ENCODE results near the gene SEMA4F. TPM values are rescaled to one million over a fixed set of nuclear protein-coding genes. Genes with fewer than 3 reads are reported as not detected.

The SEMA4F gene
- total RNA-seq, 1 donor from 2014 or later, result 8.3 TPM

DNA sequence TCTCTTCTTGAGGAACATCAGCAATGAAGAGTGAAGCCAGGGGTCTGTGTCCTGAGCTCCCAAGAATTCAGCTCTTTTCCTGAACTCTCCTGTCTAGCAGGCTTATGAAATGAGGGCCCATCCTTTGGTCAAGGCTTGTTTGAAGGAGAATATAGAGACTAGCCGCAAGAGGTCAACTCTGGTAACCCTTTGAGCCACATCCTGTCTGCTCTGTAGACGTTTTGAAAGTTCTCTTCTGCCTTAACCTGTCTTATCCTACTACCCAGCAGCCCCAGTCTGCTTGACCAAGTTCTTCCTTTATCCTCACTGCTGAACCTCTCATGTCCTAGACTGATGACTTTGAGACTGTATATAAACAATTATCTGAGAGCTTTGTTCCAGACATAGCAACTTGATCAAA, 5.4 kb downstream of the SEMA4F start:
- intact Hi-C loops (cut with DNase I), result no loop called here
- no peak overlapping the region for H3K27ac ChIP-seq
- no peak overlapping the region for H3K4me3 ChIP-seq
- H3K9me3 ChIP-seq, result no peaks in the 10 kb centered on the region
- H3K27me3 ChIP-seq, result no peaks in the 10 kb centered on the region
- H3K4me1 ChIP-seq, result peaks cover 7% of the 10 kb centered on the region
- DNase-seq (ENCODE audit: extremely low spot score in 2 of 2), result no peak
- H3K36me3 ChIP-seq, result no peaks in the 10 kb centered on the region
- no peak for TF ChIP-seq POLR2A (IDR thresholded peaks at IDR 0.05)
- TF ChIP-seq, protein P1, sequence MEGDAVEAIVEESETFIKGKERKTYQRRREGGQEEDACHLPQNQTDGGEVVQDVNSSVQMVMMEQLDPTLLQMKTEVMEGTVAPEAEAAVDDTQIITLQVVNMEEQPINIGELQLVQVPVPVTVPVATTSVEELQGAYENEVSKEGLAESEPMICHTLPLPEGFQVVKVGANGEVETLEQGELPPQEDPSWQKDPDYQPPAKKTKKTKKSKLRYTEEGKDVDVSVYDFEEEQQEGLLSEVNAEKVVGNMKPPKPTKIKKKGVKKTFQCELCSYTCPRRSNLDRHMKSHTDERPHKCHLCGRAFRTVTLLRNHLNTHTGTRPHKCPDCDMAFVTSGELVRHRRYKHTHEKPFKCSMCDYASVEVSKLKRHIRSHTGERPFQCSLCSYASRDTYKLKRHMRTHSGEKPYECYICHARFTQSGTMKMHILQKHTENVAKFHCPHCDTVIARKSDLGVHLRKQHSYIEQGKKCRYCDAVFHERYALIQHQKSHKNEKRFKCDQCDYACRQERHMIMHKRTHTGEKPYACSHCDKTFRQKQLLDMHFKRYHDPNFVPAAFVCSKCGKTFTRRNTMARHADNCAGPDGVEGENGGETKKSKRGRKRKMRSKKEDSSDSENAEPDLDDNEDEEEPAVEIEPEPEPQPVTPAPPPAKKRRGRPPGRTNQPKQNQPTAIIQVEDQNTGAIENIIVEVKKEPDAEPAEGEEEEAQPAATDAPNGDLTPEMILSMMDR (IDR thresholded peaks at IDR 0.05), result no peak
- TF ChIP-seq POLR2AphosphoS5 (IDR thresholded peaks at IDR 0.05; ENCODE audit: insufficient read depth in 1 of 2, low read depth in 1 of 2), result no peak

DNA sequence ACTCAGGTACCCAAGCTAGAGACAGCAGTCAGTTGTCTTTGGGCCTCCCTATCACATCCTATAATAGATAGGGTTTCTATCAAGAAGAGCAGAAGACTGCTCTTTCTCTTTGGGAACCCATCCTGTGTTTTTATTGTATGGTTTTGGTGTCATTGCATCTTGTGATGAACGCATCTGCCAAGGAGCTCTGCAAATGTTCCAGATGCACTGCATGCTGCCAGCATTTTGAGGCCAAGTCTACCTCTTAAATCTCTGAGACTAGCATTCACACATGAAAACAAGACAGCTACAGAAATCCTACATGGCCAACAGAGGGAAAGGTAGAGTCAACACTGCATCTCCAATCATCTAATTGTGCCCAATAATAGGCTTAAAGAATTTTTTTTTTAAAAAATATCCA, 14.0 kb downstream of the SEMA4F start:
- Histone ChIP-seq H3K9me3 (no peaks in the 10 kb centered on the region), H3K27me3 (no peaks in the 10 kb centered on the region), H3K36me3 (no peaks in the 10 kb centered on the region), H3K27ac (no peak overlapping the region), H3K4me1 (no peaks in the 10 kb centered on the region), H3K4me3 (no peak overlapping the region)
- TF ChIP-seq POLR2AphosphoS5 (IDR thresholded peaks at IDR 0.05; ENCODE audit: insufficient read depth in 1 of 2, low read depth in 1 of 2), result no peak
- TF ChIP-seq POLR2A (IDR thresholded peaks at IDR 0.05), result no peak
- no peak for DNase-seq (ENCODE audit: extremely low spot score in 2 of 2)
- intact Hi-C loops (cut with DNase I), result no loop called here

DNA sequence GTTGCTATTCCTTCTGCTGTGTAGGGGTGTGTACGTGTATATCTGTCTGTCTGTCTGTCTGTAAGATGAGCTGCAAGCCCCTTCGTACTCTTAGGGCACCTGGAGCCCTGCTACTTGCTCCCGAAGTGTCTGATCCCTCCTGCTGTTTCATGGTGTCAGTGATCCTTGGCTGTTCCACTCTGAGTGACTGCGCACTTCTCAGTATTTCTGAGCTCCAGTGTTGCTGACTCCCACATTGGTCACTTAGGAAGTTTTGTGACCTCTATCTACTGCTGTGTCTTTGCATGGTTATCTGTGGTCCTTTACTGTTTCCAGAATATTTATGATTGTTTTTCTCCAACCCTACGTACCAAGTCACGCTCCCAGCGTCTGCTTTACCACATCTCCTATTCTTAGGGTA, 16.2 kb downstream of the SEMA4F start:
- no peak for DNase-seq (ENCODE audit: extremely low spot score in 2 of 2)
- H3K4me1 ChIP-seq, result no peaks in the 10 kb centered on the region
- TF ChIP-seq POLR2A (IDR thresholded peaks at IDR 0.05) (no peak), POLR2AphosphoS5 (IDR thresholded peaks at IDR 0.05; ENCODE audit: insufficient read depth in 1 of 2, low read depth in 1 of 2) (no peak)
- TF ChIP-seq, protein P1 (IDR thresholded peaks at IDR 0.05), result no peak
- H3K9me3 ChIP-seq, result no peaks in the 10 kb centered on the region
- no peak overlapping the region for H3K27ac ChIP-seq
- no peaks in the 10 kb centered on the region for H3K27me3 ChIP-seq
- H3K36me3 ChIP-seq, result peaks cover 0 to 1% of the 10 kb centered on the region in 2 donors
- no peak overlapping the region for H3K4me3 ChIP-seq
- intact Hi-C loops (cut with DNase I), result no loop called here

DNA sequence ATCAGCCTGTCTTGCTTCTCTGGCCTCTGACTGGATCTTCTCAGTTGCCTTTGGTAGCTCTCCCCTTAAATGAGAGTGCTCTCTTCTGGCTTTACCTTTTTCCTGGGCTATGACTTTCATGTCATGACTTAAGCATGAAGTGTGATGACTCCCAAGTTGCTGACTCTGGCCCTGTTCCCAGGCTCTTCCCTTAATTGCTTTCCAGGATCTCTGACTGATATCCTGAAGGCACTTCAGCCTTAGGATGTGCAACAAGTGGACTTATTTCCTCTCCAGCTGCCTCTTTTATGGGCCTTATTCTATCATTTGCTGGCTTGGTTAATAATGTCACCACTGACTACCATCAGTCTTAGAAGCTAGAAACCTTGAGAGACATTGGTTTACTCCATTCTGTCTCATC, 17.4 kb downstream of the SEMA4F start:
- Histone ChIP-seq H3K36me3 (peaks cover 0 to 14% of the 10 kb centered on the region in 2 donors), H3K4me1 (no peaks in the 10 kb centered on the region), H3K27ac (no peak overlapping the region), H3K4me3 (no peak overlapping the region), H3K27me3 (no peaks in the 10 kb centered on the region), H3K9me3 (no peaks in the 10 kb centered on the region)
- no peak for DNase-seq (ENCODE audit: extremely low spot score in 2 of 2)
- TF ChIP-seq POLR2AphosphoS5 (IDR thresholded peaks at IDR 0.05; ENCODE audit: insufficient read depth in 1 of 2, low read depth in 1 of 2), result no peak
- TF ChIP-seq, protein P1 (IDR thresholded peaks at IDR 0.05), result no peak
- TF ChIP-seq POLR2A (IDR thresholded peaks at IDR 0.05), result no peak
- intact Hi-C loops (cut with DNase I), result no loop called here

DNA sequence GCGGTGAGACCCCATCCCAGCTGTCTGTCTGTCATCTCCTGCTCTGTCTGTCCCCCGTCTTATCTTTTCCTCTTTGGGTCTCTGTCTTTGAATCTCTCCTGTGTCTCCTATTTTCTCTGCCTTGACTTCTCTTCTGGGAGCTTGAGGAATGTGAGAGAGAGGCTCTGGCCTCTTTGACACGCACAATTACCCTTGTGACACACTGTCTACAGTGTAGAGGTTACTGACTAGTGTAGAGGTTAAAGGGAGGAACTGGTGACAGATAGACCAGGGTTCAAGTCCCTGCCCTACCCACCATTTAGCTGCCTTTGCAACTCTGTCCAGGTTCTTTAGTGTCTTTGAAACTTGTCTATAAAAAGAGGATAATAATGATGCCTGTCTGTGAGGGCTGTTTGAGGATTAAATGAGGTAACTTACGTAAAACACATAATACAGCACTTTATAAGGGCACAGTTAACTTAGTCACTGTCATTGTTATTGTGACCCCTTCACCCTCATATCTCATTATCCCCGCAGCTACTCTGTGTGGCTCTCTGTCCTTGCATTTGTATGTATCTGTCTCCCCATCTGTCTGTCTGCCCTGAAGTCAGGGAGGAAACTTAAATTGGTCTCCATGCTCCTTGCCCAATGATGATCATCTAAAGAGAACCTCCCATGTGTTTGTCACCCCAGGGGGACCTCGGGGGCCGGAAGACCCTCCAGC, 19.9 kb downstream of the SEMA4F start:
- peaks cover 0 to 16% of the 10 kb centered on the region in 2 donors for H3K36me3 ChIP-seq
- H3K4me1 ChIP-seq, result no peaks in the 10 kb centered on the region
- H3K27me3 ChIP-seq, result no peaks in the 10 kb centered on the region
- no peak overlapping the region for H3K4me3 ChIP-seq
- H3K9me3 ChIP-seq, result no peaks in the 10 kb centered on the region
- intact Hi-C loops (cut with DNase I), result no loop called here
- H3K27ac ChIP-seq, result no peak overlapping the region
- DNase-seq (ENCODE audit: extremely low spot score in 2 of 2), result no peak
- no peak for TF ChIP-seq POLR2AphosphoS5 (IDR thresholded peaks at IDR 0.05; ENCODE audit: insufficient read depth in 1 of 2, low read depth in 1 of 2)
- TF ChIP-seq, protein P1 (IDR thresholded peaks at IDR 0.05), result no peak
- TF ChIP-seq POLR2A (IDR thresholded peaks at IDR 0.05), result no peak
